Heart left ventricle (tissue), 13 donors: ENCODE measurements around the gene CDC42SE2.

Experiments
- POLR2A ChIP-seq, 2 donors: fragments of 450-650 bp; IDR thresholded peaks; one replicate each; pipeline ENCODE4 v1.6.1; 2017; ENCODE audit warnings: antibody characterized with exemption in 2 of 2, mild to moderate bottlenecking in 2 of 2, moderate library complexity in 2 of 2
- TF ChIP-seq, protein P1 (sequence below), 12 donors: fragments of 200-600 bp; sonication (generic) in 4 of 12; IDR thresholded peaks; one replicate each; pipeline versions ENCODE4 v1.5.0 to v1.8.0; 2018 to 2022; ENCODE audit warnings: antibody characterized with exemption in 12 of 12, mild to moderate bottlenecking in 5 of 12
- donor health status: ischemic (EF 13 %, LVEDD 7.1; RV severe dilation, severe dysfunction).
- donor health status: DM: no; HTN: yes; CAD: no.
- donor health status: DM: no; HTN: no; CAD: no.
- donor health status: ischemic (EF 25% LVEDD 6.9; RV normal size, moderate dysfunction).
- donor health status: ischemic (EF 25% LVEDD 5.7; RV mildly dilated, moderate dysfunction).
- donor health status: ischemic (EF 35%, LVEDD 5.7; RV mildly dilated, moderate dysfunction).
- donor health status: nonischemic (EF 11% LVEDD 7.7; RV severe dilation, severe dysfunction).
- donor health status: DM: yes; HTN: yes; CAD: no.
- donor health status: PGD.
- donor health status: ischemic (EF 29% LVEDD 5.4; RV normal size, mild dysfunction).
- donor health status: nonischemic (EF 23%, LVEDD 6.1; RV moderate dilation, normal function).

DNA sequence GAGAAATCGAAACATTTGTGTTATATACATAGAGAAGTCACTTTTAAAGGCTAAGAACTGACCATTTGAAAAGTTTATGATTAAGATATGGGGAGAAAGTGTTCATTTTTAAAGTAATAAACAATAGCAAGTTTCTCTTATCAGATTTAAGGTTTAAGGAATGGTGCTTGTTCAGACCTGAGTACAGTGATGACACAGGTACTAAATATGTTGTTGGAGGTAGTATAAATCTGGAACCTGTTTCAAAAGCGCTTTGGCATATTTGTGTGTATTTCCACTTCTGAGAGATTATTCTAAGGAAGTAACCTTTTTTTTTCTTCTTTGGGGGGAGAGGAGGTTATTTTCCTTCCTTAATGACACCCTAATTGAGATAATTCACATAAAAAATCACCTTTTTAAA lies 18.4 kb downstream of the CDC42SE2 start:
- TF ChIP-seq, protein P1, sequence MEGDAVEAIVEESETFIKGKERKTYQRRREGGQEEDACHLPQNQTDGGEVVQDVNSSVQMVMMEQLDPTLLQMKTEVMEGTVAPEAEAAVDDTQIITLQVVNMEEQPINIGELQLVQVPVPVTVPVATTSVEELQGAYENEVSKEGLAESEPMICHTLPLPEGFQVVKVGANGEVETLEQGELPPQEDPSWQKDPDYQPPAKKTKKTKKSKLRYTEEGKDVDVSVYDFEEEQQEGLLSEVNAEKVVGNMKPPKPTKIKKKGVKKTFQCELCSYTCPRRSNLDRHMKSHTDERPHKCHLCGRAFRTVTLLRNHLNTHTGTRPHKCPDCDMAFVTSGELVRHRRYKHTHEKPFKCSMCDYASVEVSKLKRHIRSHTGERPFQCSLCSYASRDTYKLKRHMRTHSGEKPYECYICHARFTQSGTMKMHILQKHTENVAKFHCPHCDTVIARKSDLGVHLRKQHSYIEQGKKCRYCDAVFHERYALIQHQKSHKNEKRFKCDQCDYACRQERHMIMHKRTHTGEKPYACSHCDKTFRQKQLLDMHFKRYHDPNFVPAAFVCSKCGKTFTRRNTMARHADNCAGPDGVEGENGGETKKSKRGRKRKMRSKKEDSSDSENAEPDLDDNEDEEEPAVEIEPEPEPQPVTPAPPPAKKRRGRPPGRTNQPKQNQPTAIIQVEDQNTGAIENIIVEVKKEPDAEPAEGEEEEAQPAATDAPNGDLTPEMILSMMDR (IDR thresholded peaks at IDR 0.05) = no peak
- TF ChIP-seq POLR2A (IDR thresholded peaks at IDR 0.05) = no peak
